Measurements from ENCODE around the gene CRTC2.

DNA sequence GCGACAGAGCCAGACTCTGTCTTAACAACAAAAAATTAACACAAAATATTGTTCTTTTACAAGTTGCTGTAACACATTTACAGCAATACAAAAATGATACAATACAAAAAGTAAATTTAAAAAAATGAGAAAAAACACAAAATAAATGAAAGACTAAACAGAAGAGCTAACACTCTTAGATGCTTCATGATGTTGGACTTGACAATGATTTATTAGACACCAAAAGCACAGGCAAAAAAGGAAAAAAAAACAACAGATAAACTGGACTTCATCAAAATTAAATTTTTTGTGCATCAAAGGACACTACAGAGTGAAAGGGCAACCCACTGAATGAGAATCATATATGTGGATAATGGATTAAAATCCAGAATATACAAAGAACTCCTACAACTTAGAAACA is 52.0 kb downstream of the CRTC2 start:
- no peak for TF ChIP-seq POLR2AphosphoS5 (IDR thresholded peaks at IDR 0.05; ENCODE audit: low read depth, low read length)
- no peak for TF ChIP-seq POLR2A (IDR thresholded peaks at IDR 0.05; ENCODE audit: borderline replicate concordance, extremely low read depth, insufficient read depth, insufficient read length)
- TF ChIP-seq ZNF274 (IDR thresholded peaks at IDR 0.05; ENCODE audit: low read depth, low read length): no peak
- TF ChIP-seq, protein P1, sequence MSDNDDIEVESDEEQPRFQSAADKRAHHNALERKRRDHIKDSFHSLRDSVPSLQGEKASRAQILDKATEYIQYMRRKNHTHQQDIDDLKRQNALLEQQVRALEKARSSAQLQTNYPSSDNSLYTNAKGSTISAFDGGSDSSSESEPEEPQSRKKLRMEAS (IDR thresholded peaks at IDR 0.05): no peak
- no peak for TF ChIP-seq YY1 (IDR thresholded peaks at IDR 0.05; ENCODE audit: extremely low read depth, insufficient replicate concordance, low read depth, low read length)
- TF ChIP-seq CEBPB (IDR thresholded peaks at IDR 0.05; ENCODE audit: low read depth): no peak
